Endothelial cell of umbilical vein (primary cell): Measurements from ENCODE around the gene OR9Q2. TPM values are rescaled to one million over a fixed set of nuclear protein-coding genes. Genes with fewer than 3 reads are reported as not detected.

Experiments
- BruUV-seq: library from RNA; stranded (reverse); fragments of 400-500 nt; replicated peaks from 2 replicates; lab custom pipeline; 2021; lab: Mats Ljungman, UMichigan
- CTCF ChIA-PET: fragments of 300-600, 350-600 bp; sonication (Branson Sonifier 250); formaldehyde crosslinking; loops from one replicate; lab custom pipeline; 2021; ENCODE audit warnings: antibody characterized with exemption, inconsistent platforms; lab: Charles Lee
- POLR2A ChIA-PET: fragments of 300-600, 350-600 bp; sonication (Branson Sonifier 250); formaldehyde crosslinking; loops from one replicate; lab custom pipeline; 2021; ENCODE audit warnings: antibody characterized with exemption, inconsistent platforms; lab: Charles Lee
- DNase-seq: peaks from one replicate; pipeline ENCODE4 v3.0.0-alpha.2; 2011; ENCODE audit warnings: low read depth, low spot score
- FAIRE-seq: peaks from 2 replicates; lab custom pipeline; 2011; peaks lifted over from hg19 to GRCh38; lab: Jason Lieb, UNC
- H2AFZ ChIP-seq: 2 replicates; pipeline ENCODE4 v1.6.0; 2012; ENCODE audit warnings: low read depth, low read length, control low read depth, inconsistent platforms
- H3K27ac ChIP-seq: 2 replicates; pipeline ENCODE4 v1.5.1; 2011; ENCODE audit warnings: low read depth, mild to moderate bottlenecking, control low read depth, low read length, moderate library complexity; ENCODE audit not compliant: insufficient read depth
- H3K27me3 ChIP-seq, 2 experiments: 2 replicates each; pipeline versions ENCODE4 v1.6.0 to v1.6.1; 2011; ENCODE audit warnings: low read length in 2 of 2, mixed read lengths in 1 of 2; ENCODE audit not compliant: control insufficient read depth in 2 of 2, insufficient read depth in 2 of 2
- H3K36me3 ChIP-seq, 2 experiments: 2 replicates in 1 of 2; 3 replicates in 1 of 2; pipeline ENCODE4 v1.5.1; 2011; ENCODE audit warnings: low read length in 2 of 2, mild to moderate bottlenecking in 1 of 2, moderate library complexity in 1 of 2; ENCODE audit not compliant: control insufficient read depth in 2 of 2, insufficient read depth in 2 of 2; ENCODE audit errors: extremely low read depth in 1 of 2
- H3K4me1 ChIP-seq: 3 replicates; pipeline ENCODE4 v1.5.1; 2011; ENCODE audit warnings: mild to moderate bottlenecking, low read length; ENCODE audit not compliant: control insufficient read depth, insufficient read depth; ENCODE audit errors: extremely low read depth
- H3K4me2 ChIP-seq: 2 replicates; pipeline ENCODE4 v1.6.1; 2011; ENCODE audit warnings: low read length, control low read depth, mixed read lengths; ENCODE audit not compliant: insufficient read depth
- H3K4me3 ChIP-seq, 3 experiments: fragments of 200-600 bp in 1 of 3; sonication (generic), shearing (Covaris generic) in 1 of 3; replicated peaks in 1 of 3; 2 replicates each; pipeline ENCODE4 v1.5.1; 2011 to 2016; ENCODE audit warnings: control low read depth in 3 of 3, low read length in 3 of 3, mild to moderate bottlenecking in 2 of 3, inconsistent platforms in 1 of 3, low read depth in 1 of 3, moderate library complexity in 1 of 3; ENCODE audit not compliant: insufficient read depth in 1 of 3
- H3K79me2 ChIP-seq: 2 replicates; pipeline ENCODE4 v1.6.0; 2012; ENCODE audit warnings: low read length, inconsistent platforms; ENCODE audit not compliant: control insufficient read depth, insufficient read depth
- H3K9ac ChIP-seq: replicated peaks from 2 replicates; pipeline ENCODE3; 2011; ENCODE audit warnings: low read length, control low read depth; ENCODE audit not compliant: insufficient read depth; ENCODE audit errors: extremely low read depth
- H3K9me1 ChIP-seq: replicated peaks from 3 replicates; pipeline ENCODE4 v1.6.0; 2011; ENCODE audit warnings: mild to moderate bottlenecking, low read length; ENCODE audit not compliant: control insufficient read depth, insufficient read depth; ENCODE audit errors: extremely low read depth
- H3K9me3 ChIP-seq: replicated peaks from 2 replicates; pipeline ENCODE4 v1.5.1; 2012; ENCODE audit warnings: low read length, inconsistent platforms; ENCODE audit not compliant: control insufficient read depth, insufficient read depth
- H4K20me1 ChIP-seq: replicated peaks from 2 replicates; pipeline ENCODE3; 2011; ENCODE audit warnings: mild to moderate bottlenecking, low read length; ENCODE audit not compliant: control insufficient read depth, insufficient read depth; ENCODE audit errors: extremely low read depth
- EZH2 ChIP-seq: IDR thresholded peaks from 2 replicates; pipeline ENCODE4 v1.6.1; 2012; ENCODE audit warnings: borderline replicate concordance, low read depth, mild to moderate bottlenecking, moderate library complexity, low read length, inconsistent platforms; ENCODE audit not compliant: severe bottlenecking
- FOS ChIP-seq: IDR thresholded peaks from 2 replicates; pipeline ENCODE4 v1.6.1; 2011; ENCODE audit warnings: mild to moderate bottlenecking, low read length, moderate library complexity, borderline replicate concordance; ENCODE audit not compliant: insufficient read depth
- GATA2 ChIP-seq: IDR thresholded peaks from 2 replicates; pipeline ENCODE4 v1.7.0; 2011; ENCODE audit warnings: low read depth, mild to moderate bottlenecking, moderate library complexity, mixed read lengths, low read length; ENCODE audit not compliant: insufficient read length, insufficient read depth
- JUN ChIP-seq: IDR thresholded peaks from 2 replicates; pipeline ENCODE4 v1.6.1; 2011; ENCODE audit warnings: borderline replicate concordance, low read depth; ENCODE audit not compliant: insufficient read length, insufficient read depth
- MYC ChIP-seq: IDR thresholded peaks from one replicate; pipeline ENCODE4 v1.6.1; 2011; ENCODE audit warnings: mild to moderate bottlenecking, low read depth, low read length
- POLR2A ChIP-seq: IDR thresholded peaks from 2 replicates; pipeline ENCODE4 v1.6.1; 2012; ENCODE audit warnings: low read depth, mild to moderate bottlenecking, control low read depth, low read length
- POLR2AphosphoS5 ChIP-seq: IDR thresholded peaks from 2 replicates; pipeline ENCODE4 v1.6.1; 2012; ENCODE audit warnings: low read depth, mild to moderate bottlenecking, control low read depth, low read length, moderate library complexity; ENCODE audit not compliant: insufficient read depth
- dilution Hi-C: fragments of 300-500 bp; cut with MboI; formaldehyde crosslinking; loops from one replicate; pipeline ENCODE4 v1.15.0; 2019; ENCODE audit warnings: low sequenced_read_pairs; ENCODE audit not compliant: extremely low pct_ligation_motif_present
- intact Hi-C: fragments of 100-400 bp; cut with micrococcal nuclease; formaldehyde crosslinking; loops from one replicate; pipeline ENCODE4 v1.10.0; 2022
- polyA plus RNA-seq, 4 experiments: library from polyadenylated mRNA; depleted of rRNA in 3 of 4; stranded (reverse) in 3 of 4; unstranded in 1 of 4; fragments of >200 nt; gene quantifications; 2 replicates each; pipeline versions ENCODE4 v1.2.1 to v1.2.3, GENCODE V29; 2011 to 2012; ENCODE audit warnings: missing spikeins in 1 of 4
- total RNA-seq: library from RNA; stranded (reverse); gene quantifications from 2 replicates; pipeline ENCODE4 v1.2.3, GENCODE V29; 2021
- TF ChIP-seq, protein P1 (sequence below), 2 donors: IDR thresholded peaks; 1 replicate in 1 of 2; 2 replicates in 1 of 2; pipeline ENCODE4 v1.5.1; 2011; ENCODE audit warnings: low read length in 2 of 2, mild to moderate bottlenecking in 2 of 2, moderate library complexity in 2 of 2, control low read depth in 1 of 2, inconsistent platforms in 1 of 2, low read depth in 1 of 2; ENCODE audit not compliant: insufficient read depth in 1 of 2; ENCODE audit errors: extremely low read depth in 1 of 2
- TF ChIP-seq, protein P2 (sequence below): IDR thresholded peaks from 2 replicates; pipeline ENCODE4 v1.6.1; 2011; ENCODE audit not compliant: insufficient read depth, insufficient read length

OR9Q2 gene
- total and polyA plus RNA-seq, 2 donors (not counting 3 experiments of a cell fraction or from before 2014, with no cell fraction given), result not detected

DNA sequence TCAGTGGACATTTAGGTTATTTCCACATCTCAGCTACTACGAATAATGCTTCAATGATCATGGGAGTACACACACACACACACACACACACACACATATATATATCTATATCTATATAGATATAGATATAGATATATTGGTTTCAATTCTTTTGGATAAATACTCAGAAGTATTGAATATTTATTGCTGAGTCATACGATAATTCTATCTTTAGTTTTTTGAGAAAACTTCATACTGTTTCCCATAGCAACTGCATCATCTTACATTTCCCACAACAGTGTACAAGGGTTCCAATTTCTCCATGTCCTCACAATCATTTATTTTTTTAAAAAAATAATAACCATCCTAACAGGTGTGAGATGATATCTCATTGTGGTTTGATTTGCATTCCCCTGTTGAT, 7.1 kb downstream of the OR9Q2 start:
- intact Hi-C loops, result no loop called here
- Histone ChIP-seq H3K79me2 (no peaks in the 10 kb centered on the region), H3K36me3 (no peaks in the 10 kb centered on the region), H3K9ac (no peak overlapping the region), H3K9me3 (no peaks in the 10 kb centered on the region), H3K4me3 (no peak overlapping the region), H2AFZ (no peak overlapping the region), H3K27ac (no peak overlapping the region), H4K20me1 (no peaks in the 10 kb centered on the region), H3K4me1 (no peaks in the 10 kb centered on the region), H3K27me3 (no peaks in the 10 kb centered on the region), H3K4me2 (no peak overlapping the region), H3K9me1 (no peaks in the 10 kb centered on the region)
- no TSS peak for BruUV-seq
- no peak for DNase-seq
- FAIRE-seq, result no peak
- TF ChIP-seq MYC (no peak), GATA2 (no peak), POLR2A (no peak), POLR2AphosphoS5 (no peak), JUN (no peak), EZH2 (no peak), FOS (no peak)
- TF ChIP-seq, protein P1, sequence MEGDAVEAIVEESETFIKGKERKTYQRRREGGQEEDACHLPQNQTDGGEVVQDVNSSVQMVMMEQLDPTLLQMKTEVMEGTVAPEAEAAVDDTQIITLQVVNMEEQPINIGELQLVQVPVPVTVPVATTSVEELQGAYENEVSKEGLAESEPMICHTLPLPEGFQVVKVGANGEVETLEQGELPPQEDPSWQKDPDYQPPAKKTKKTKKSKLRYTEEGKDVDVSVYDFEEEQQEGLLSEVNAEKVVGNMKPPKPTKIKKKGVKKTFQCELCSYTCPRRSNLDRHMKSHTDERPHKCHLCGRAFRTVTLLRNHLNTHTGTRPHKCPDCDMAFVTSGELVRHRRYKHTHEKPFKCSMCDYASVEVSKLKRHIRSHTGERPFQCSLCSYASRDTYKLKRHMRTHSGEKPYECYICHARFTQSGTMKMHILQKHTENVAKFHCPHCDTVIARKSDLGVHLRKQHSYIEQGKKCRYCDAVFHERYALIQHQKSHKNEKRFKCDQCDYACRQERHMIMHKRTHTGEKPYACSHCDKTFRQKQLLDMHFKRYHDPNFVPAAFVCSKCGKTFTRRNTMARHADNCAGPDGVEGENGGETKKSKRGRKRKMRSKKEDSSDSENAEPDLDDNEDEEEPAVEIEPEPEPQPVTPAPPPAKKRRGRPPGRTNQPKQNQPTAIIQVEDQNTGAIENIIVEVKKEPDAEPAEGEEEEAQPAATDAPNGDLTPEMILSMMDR (IDR thresholded peaks at IDR 0.05; ENCODE audit: extremely low read depth in 1 of 2, insufficient read depth in 1 of 2, low read depth in 1 of 2, low read length in 2 of 2), result no peak
- TF ChIP-seq, protein P2, sequence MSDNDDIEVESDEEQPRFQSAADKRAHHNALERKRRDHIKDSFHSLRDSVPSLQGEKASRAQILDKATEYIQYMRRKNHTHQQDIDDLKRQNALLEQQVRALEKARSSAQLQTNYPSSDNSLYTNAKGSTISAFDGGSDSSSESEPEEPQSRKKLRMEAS, result no peak
- ChIA-PET CTCF (no interaction called here), POLR2A (no interaction called here)
- dilution Hi-C loops, result no loop called here
